GM12878 (cell line): ENCODE measurements around the gene IRAK4. TPM values are rescaled to one million over a fixed set of nuclear protein-coding genes. Genes with fewer than 3 reads are reported as not detected.

ENCODE experiments used
- ATAC-seq: fragments of 200-7000 bp; cut with Tn5 transposase; 3 replicates; pipeline ENCODE4 v1.9.1; 2020; ENCODE audit warnings: mild to moderate bottlenecking, moderate library complexity
- BruUV-seq: library from RNA; stranded (reverse); fragments of 400-500 nt; replicated peaks from 2 replicates; lab custom pipeline; 2021; lab: Mats Ljungman, UMichigan
- CTCF ChIA-PET: fragments of 300-600 bp; sonication (Branson Sonifier 250); formaldehyde crosslinking; extraction: SDS; loops from one replicate; lab custom pipeline; 2021; ENCODE audit warnings: inconsistent platforms; lab: Yijun Ruan, JAX
- POLR2A ChIA-PET: fragments of 350-600 bp; formaldehyde crosslinking; extraction: SDS; loops from one replicate; lab custom pipeline; 2021; ENCODE audit warnings: inconsistent platforms; lab: Charles Lee
- RAD21 ChIA-PET: fragments of 300-600 bp; sonication (Branson Sonifier 250); formaldehyde crosslinking; loops from one replicate; lab custom pipeline; 2023; ENCODE audit warnings: antibody characterized with exemption; ENCODE audit not compliant: unreplicated experiment; lab: Charles Lee
- SMC1A ChIA-PET: fragments of 300-600 bp; sonication (Branson Sonifier 250); formaldehyde crosslinking; loops from one replicate; lab custom pipeline; 2023; ENCODE audit not compliant: unreplicated experiment, uncharacterized antibody; lab: Charles Lee
- DNase-seq: peaks from one replicate; pipeline ENCODE4 v3.0.0-alpha.2; 2011; ENCODE audit warnings: low read depth, low spot score
- FAIRE-seq: peaks from 3 replicates; lab custom pipeline; 2011; peaks lifted over from hg19 to GRCh38; lab: Jason Lieb, UNC
- H2AFZ ChIP-seq: 2 replicates; pipeline ENCODE4 v1.6.0; 2011; ENCODE audit warnings: low read depth, low read length, control low read depth; ENCODE audit not compliant: control insufficient read depth
- H3K27ac ChIP-seq: 2 replicates; pipeline ENCODE4 v1.5.1; 2011; ENCODE audit warnings: control low read depth; ENCODE audit not compliant: control insufficient read depth, insufficient read depth
- H3K27me3 ChIP-seq, 2 experiments: replicated peaks in 1 of 2; 2 replicates each; pipeline versions ENCODE4 v1.6.0 to v1.6.1; 2011; ENCODE audit warnings: low read length in 1 of 2; ENCODE audit not compliant: control insufficient read depth in 2 of 2, insufficient read depth in 2 of 2
- H3K36me3 ChIP-seq, 2 experiments: 2 replicates each; pipeline ENCODE4 v1.5.1; 2011; ENCODE audit warnings: low read length in 1 of 2; ENCODE audit not compliant: control insufficient read depth in 2 of 2, insufficient read depth in 2 of 2
- H3K4me1 ChIP-seq: 2 replicates; pipeline ENCODE4 v1.6.1; 2011; ENCODE audit warnings: mild to moderate bottlenecking, low read length, moderate library complexity, mixed read lengths; ENCODE audit not compliant: control insufficient read depth, insufficient read depth
- H3K4me2 ChIP-seq: 2 replicates; pipeline ENCODE4 v1.6.0; 2011; ENCODE audit warnings: control low read depth; ENCODE audit not compliant: control insufficient read depth, insufficient read depth
- H3K4me3 ChIP-seq: fragments of 200-600 bp; sonication (generic); 2 replicates; pipeline ENCODE4 v1.5.1; 2016
- H3K79me2 ChIP-seq: 2 replicates; pipeline ENCODE4 v1.6.0; 2011; ENCODE audit warnings: low read length; ENCODE audit not compliant: control insufficient read depth, insufficient read depth
- H3K9ac ChIP-seq: 2 replicates; pipeline ENCODE4 v1.8.0; 2011; ENCODE audit warnings: low read length, control low read depth, mixed read lengths; ENCODE audit not compliant: control insufficient read depth, insufficient read depth
- H3K9me3 ChIP-seq: replicated peaks from 3 replicates; pipeline ENCODE4 v1.5.1; 2011; ENCODE audit warnings: mild to moderate bottlenecking, low read length; ENCODE audit not compliant: control insufficient read depth, insufficient read depth
- H4K20me1 ChIP-seq: 2 replicates; pipeline ENCODE4 v1.6.0; 2011; ENCODE audit not compliant: control insufficient read depth, insufficient read depth
- CBX5 ChIP-seq: sonication (generic); IDR thresholded peaks from 2 replicates; pipeline ENCODE4 v1.6.1; 2016; ENCODE audit warnings: low read depth, moderate library complexity, mild to moderate bottlenecking, inconsistent platforms
- CHD2 ChIP-seq: IDR thresholded peaks from 2 replicates; pipeline ENCODE4 v1.6.1; 2011; ENCODE audit warnings: low read depth, low read length, improper control_type of control experiment, borderline replicate concordance
- CHD4 ChIP-seq: fragments of 200-600 bp; sonication (generic); IDR thresholded peaks from 2 replicates; pipeline ENCODE4 v1.6.1; 2016; ENCODE audit warnings: mild to moderate bottlenecking
- CREM ChIP-seq: IDR thresholded peaks from 2 replicates; pipeline ENCODE4 v1.6.1; 2014; ENCODE audit warnings: antibody characterized with exemption, low read depth
- EGR1 ChIP-seq, 2 experiments: IDR thresholded peaks; 1 replicate in 1 of 2; 2 replicates in 1 of 2; pipeline ENCODE4 v1.6.1; 2011 to 2012; ENCODE audit warnings: low read depth in 2 of 2, low read length in 2 of 2, borderline replicate concordance in 1 of 2, mild to moderate bottlenecking in 1 of 2, moderate library complexity in 1 of 2
- HDGF ChIP-seq: fragments of 450-650 bp; IDR thresholded peaks from 2 replicates; pipeline ENCODE4 v1.6.1; 2016; ENCODE audit warnings: antibody characterized with exemption
- JUNB ChIP-seq: IDR thresholded peaks from 2 replicates; pipeline ENCODE4 v1.6.1; 2016; ENCODE audit warnings: antibody characterized with exemption, mild to moderate bottlenecking
- KLF5 ChIP-seq: fragments of 450-650 bp; IDR thresholded peaks from 2 replicates; pipeline ENCODE4 v1.6.1; 2014; ENCODE audit warnings: mild to moderate bottlenecking; ENCODE audit not compliant: partially characterized antibody
- MEF2B ChIP-seq: fragments of 450-650 bp; IDR thresholded peaks from 2 replicates; pipeline ENCODE4 v1.6.1; 2018; ENCODE audit warnings: mild to moderate bottlenecking, moderate library complexity; ENCODE audit not compliant: partially characterized antibody, poor library complexity, severe bottlenecking
- POLR2AphosphoS2 ChIP-seq: IDR thresholded peaks from 2 replicates; pipeline ENCODE4 v1.6.1; 2011; ENCODE audit warnings: low read depth, mild to moderate bottlenecking, low read length, improper control_type of control experiment, moderate library complexity
- RAD21 ChIP-seq: IDR thresholded peaks from 2 replicates; pipeline ENCODE4 v1.6.1; 2011; ENCODE audit warnings: mild to moderate bottlenecking, low read depth, low read length, moderate library complexity; ENCODE audit not compliant: insufficient read depth
- RAD51 ChIP-seq: fragments of 450-650 bp; IDR thresholded peaks from 2 replicates; pipeline ENCODE4 v1.6.1; 2016; ENCODE audit warnings: moderate library complexity, mild to moderate bottlenecking, inconsistent platforms
- RCOR1 ChIP-seq: conservative IDR thresholded peaks from 2 replicates; pipeline ENCODE4 v1.6.1; 2012; ENCODE audit warnings: low read depth, low read length, improper control_type of control experiment
- SUPT20H ChIP-seq: IDR thresholded peaks from 2 replicates; pipeline ENCODE4 v1.6.1; 2011; ENCODE audit warnings: low read depth, mild to moderate bottlenecking, low read length, moderate library complexity, borderline replicate concordance; ENCODE audit not compliant: control insufficient read depth
- TAF1 ChIP-seq: IDR thresholded peaks from 2 replicates; pipeline ENCODE4 v1.6.1; 2011; ENCODE audit warnings: mild to moderate bottlenecking, low read depth, low read length, borderline replicate concordance
- TARDBP ChIP-seq: IDR thresholded peaks from 2 replicates; pipeline ENCODE4 v1.6.1; 2016; ENCODE audit warnings: borderline replicate concordance
- WRNIP1 ChIP-seq: IDR thresholded peaks from 2 replicates; pipeline ENCODE4 v1.6.1; 2011; ENCODE audit warnings: low read depth, low read length, improper control_type of control experiment, borderline replicate concordance
- ZNF217 ChIP-seq: fragments of 450-650 bp; IDR thresholded peaks from 2 replicates; pipeline ENCODE4 v1.6.1; 2017; ENCODE audit warnings: antibody characterized with exemption, mild to moderate bottlenecking
- WGBS: methylation state at CpG from one replicate; pipeline ENCODE4 v1.1.6; 2016; ENCODE audit warnings: low lambda C conversion rate; ENCODE audit not compliant: insufficient replicate concordance, insufficient coverage; ENCODE audit errors: missing lambda C conversion rate; 5-methylcytosine and 5-hydroxymethylcytosine counted together
- in situ Hi-C: fragments of 300-500 bp; cut with MboI; formaldehyde crosslinking; loops from 9 replicates; pipeline ENCODE4 v1.14.3; 2018; ENCODE audit warnings: mixed read lengths
- intact Hi-C: fragments of 100-400 bp; cut with micrococcal nuclease; formaldehyde crosslinking; loops from one replicate; pipeline ENCODE4 v1.14.2; 2022; ENCODE audit not compliant: unreplicated experiment
- polyA plus RNA-seq, 11 experiments: library from polyadenylated mRNA; depleted of rRNA in 4 of 11; unstranded in 6 of 11; stranded (reverse) in 5 of 11; fragments of >200 nt; fragmentation: Nextera tagmentation in 4 of 11; fragmentation: Illumina TruSeq in 1 of 11; extraction: Ambion mirVana in 4 of 11; extraction: Trizol in 1 of 11; gene quantifications; 1 replicate in 1 of 11; 2 replicates in 10 of 11; pipeline versions ENCODE4 v1.2.1 to v1.2.3, GENCODE V29; 2011 to 2016; ENCODE audit warnings: inconsistent platforms in 2 of 11, missing spikeins in 2 of 11, low read depth in 1 of 11
- total RNA-seq, 4 experiments: library from RNA; depleted of rRNA in 3 of 4; stranded (reverse); fragments of >200 nt in 3 of 4; fragmentation: Illumina TruSeq in 1 of 4; extraction: Trizol in 1 of 4; gene quantifications; 2 replicates each; pipeline versions ENCODE4 v1.2.1 to v1.2.3, GENCODE V29; 2013 to 2021

IRAK4 gene
- total and polyA plus RNA-seq, 10 of the 15 experiments (the other 5 are each of a cell fraction or from before 2014, with no cell fraction given) = 7.9 to 46.8 (median 20.9) TPM

DNA sequence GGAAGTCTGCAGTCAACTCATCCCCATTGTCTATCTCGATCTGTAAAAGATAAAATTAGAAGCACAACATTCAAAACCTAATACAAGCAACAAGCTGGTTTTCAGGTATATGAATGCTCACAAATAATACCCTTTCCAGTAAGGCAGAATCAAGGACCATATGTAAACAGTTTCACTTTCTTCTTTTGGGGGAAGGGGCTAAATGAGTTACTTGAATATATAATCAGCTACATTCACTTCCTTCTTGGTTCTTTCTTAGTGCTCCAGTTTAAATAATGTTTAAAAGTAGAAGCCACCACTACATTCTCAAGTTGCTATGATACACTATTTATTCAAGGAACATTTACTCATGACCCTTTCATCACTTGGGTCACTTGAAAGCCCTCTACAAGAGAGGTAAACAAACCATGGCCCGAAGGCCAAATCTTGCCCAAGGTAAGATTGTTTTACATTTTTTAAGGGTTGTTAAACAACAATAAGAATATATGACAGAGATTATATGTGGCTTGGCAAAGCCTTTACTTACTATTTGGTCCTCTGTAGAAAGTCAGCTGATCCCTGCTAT is 37.0 kb downstream of the IRAK4 start:
- Histone ChIP-seq H3K9me3 (no peaks in the 10 kb centered on the region), H3K4me1 (no peaks in the 10 kb centered on the region), H3K4me2 (no peak overlapping the region), H2AFZ (no peak overlapping the region), H3K27ac (no peak overlapping the region), H3K79me2 (no peaks in the 10 kb centered on the region), H3K36me3 (peaks cover 0 to 21% of the 10 kb centered on the region in 2 experiments; a peak in 3 of 4 replicates), H3K9ac (no peak overlapping the region), H3K27me3 (no peaks in the 10 kb centered on the region), H3K4me3 (no peak overlapping the region), H4K20me1 (no peaks in the 10 kb centered on the region)
- no peak for DNase-seq
- in situ Hi-C loops (no loop called here), intact Hi-C loops (no loop called here)
- ChIA-PET POLR2A (no interaction called here), RAD21 (interaction anchor here (1.5 kb wide), 1 partner anchor 86 kb away, joined by 7 read pairs; no protein-coding TSS in a partner anchor), CTCF (interaction anchor here (2.0 to 2.4 kb wide), 2 partner anchors 18 to 87 kb away, joined by 4 to 6 read pairs; no protein-coding TSS in a partner anchor), SMC1A (interaction anchor here (0.7 kb wide), 1 partner anchor 9 kb away, joined by 3 read pairs; no protein-coding TSS in a partner anchor)
- no peak for ATAC-seq
- BruUV-seq = no TSS peak
- 79% methylated on average over 2 of the region's 2 CpGs for WGBS
- FAIRE-seq = no peak
- no peak for TF ChIP-seq MEF2B

DNA sequence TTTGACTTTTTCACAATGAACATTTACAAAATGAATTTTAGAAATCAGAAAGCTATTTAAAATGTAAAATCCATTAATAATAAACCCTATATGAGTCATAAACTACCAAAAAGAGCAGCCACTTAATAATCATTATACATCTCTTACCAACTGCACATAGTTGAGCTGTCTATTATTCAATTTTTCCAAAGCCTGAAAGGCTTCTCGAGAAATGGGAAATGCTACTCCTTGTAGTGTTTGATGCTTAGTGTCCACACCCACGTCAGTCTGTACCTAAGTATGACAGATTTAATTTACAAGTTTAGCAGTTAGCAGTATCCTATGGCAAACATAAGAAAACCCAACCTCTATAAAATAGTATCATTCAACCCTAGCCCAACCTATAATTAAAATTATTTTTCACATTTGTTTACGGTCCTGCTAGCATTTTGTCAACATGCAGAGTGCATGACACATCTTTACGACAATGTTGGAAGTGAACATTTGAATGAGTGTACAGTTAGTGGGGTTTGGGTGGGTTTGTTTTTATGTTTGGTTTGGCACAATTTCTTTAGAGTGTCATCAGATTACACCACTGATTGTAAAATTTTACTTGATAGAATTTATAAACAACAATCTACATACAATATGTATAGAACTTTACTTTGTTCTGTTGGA is 38.9 kb downstream of the IRAK4 start:
- Histone ChIP-seq H3K79me2 (peaks cover 5% of the 10 kb centered on the region), H3K36me3 (peaks cover 0 to 28% of the 10 kb centered on the region in 2 experiments; a peak in 3 of 4 replicates), H3K27ac (no peak overlapping the region), H3K9ac (no peak overlapping the region), H3K4me1 (no peaks in the 10 kb centered on the region), H3K4me2 (no peak overlapping the region), H2AFZ (no peak overlapping the region), H3K4me3 (no peak overlapping the region), H3K27me3 (no peaks in the 10 kb centered on the region), H3K9me3 (no peaks in the 10 kb centered on the region), H4K20me1 (no peaks in the 10 kb centered on the region)
- ChIA-PET POLR2A (no interaction called here), CTCF (interaction anchor here (0.9 to 2.4 kb wide), 3 partner anchors 20 to 85 kb away, joined by 3 to 6 read pairs (median 4); no protein-coding TSS in a partner anchor), RAD21 (interaction anchor here (0.6 kb wide), 1 partner anchor 84 kb away, joined by 4 read pairs; no protein-coding TSS in a partner anchor), SMC1A (interaction anchor here (1.1 kb wide), 1 partner anchor 42 kb away, joined by 3 read pairs; no protein-coding TSS in a partner anchor)
- no peak for DNase-seq
- ATAC-seq = no peak; the same call in 2 of the 3 replicates
- 58% methylated on average over 4 of the region's 4 CpGs for WGBS
- FAIRE-seq = no peak
- in situ Hi-C loops (no loop called here), intact Hi-C loops (no loop called here)
- no TSS peak for BruUV-seq
- TF ChIP-seq WRNIP1 (no peak), RCOR1 (no peak), RAD21 (no peak), MEF2B (no peak), HDGF (no peak), CBX5 (no peak), EGR1 (IDR thresholded peaks at IDR 0.05; ENCODE audit: borderline replicate concordance in 1 of 2, low read depth in 2 of 2, low read length in 2 of 2) (no peak), CHD2 (no peak), SUPT20H (no peak), TAF1 (no peak), POLR2AphosphoS2 (no peak), JUNB (no peak), CHD4 (no peak), TARDBP (no peak), KLF5 (no peak), ZNF217 (no peak), CREM (no peak), RAD51 (no peak)
